ENCODE measurements around the gene AK1.

The AK1 gene

DNA sequence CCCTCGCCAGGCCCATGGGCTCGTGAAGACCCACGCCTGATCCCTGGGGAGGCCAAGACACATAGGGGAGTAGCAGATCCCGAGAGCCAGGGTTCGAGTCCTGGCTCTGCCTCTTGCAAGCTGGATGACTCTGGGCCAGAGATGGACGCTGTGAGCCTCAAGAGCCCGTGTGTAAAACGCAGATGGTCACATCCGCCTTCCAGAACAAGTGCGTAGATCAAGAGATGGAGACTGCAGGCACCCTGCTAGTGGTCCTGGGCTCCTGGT lies 31.1 kb upstream of the AK1 start:
- DNase-seq (ENCODE audit: low spot score), result no peak

DNA sequence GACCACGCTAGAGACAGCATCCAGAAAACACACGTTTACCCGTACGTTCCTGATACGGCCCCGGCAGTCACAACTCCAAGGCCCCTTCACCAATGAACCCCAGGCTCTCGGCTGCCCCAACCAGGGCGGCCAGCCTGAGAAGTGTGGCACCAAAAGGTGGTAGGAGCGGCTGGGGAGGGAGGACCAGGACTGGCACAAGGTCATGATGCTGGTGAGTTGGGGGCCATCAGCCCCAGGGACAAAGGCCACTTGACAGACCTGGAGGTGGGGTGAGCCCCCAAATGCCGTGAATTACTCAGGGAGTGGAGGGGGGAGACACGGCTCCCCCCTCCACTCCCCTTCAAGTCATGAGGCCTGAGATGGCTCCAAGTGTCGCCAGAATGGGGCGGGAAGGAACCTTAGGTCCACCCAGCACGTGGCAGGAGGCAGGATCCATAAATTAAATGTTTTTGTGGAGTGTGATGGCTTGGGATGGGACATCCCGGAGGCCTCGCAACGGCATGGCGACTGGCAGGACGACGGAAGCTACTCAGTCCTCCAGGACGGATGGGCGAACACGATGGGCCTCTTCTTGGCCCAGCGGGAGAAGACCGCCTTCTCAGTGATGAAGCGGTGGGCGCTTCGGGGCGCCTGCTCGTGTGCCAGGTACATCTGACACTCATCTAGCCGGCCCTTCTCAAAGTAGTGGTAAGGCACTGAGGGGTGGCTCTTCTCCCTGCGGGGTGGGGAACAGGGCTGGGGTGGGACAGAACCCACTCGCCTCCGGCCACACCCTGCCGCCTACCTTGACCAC lies 30.6 kb upstream of the AK1 start:
- no peak for DNase-seq (ENCODE audit: low spot score)

DNA sequence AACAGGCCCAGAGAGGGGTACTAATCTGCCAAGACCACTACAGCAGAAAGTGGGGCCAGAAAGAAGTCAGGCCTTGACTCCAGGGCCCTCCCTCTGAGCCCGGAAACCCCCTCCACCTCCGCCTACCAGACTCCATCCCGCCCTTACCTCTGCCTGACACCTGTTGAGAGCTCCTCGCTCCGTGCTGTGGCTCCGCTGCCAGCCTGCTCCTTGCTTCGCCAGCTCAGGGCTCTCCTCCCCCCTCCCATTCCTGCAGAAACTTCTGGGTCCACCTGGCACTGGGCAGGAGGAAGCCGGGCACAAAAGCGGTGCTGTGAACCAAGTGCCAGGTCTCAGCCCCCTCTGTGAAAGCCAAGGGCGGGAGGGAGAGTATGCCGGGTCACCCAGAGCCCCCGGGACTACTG lies 28.3 kb upstream of the AK1 start:
- no peak for DNase-seq (ENCODE audit: low spot score)

DNA sequence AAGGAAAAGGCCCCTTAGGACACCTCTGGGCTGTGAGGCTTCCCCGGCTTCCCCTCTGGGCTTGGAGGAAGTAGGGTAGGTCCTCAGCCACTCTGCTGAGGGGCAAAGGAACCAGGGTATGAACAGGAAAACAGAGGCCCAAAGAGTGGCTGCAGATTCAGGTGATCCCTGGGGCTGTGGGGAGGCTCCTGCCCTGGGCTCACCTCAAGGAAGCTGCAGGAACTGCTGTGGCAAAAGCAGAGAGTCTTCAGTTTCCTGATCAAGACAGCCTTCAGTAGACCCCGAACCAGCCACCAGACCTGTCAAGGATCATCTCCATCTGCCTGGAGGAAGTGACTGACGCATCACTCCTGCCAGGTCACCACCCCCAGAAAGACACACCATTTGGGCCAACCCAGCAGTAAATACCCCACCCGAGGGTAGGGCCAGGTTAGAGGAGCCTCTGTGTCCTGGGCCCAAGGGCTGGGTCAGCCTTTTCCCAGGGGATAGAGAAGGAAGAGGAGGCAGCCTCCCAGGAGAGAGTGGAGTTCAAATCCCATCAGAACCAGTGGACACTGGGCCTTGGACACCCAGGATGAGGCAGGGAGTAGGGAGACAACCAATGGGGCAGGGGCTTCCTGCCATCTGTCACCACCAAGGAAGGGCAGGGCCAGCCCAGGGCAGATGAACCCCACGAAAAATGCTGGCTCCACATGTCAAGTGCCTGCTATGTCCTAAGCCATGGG lies 27.7 kb upstream of the AK1 start:
- DNase-seq (ENCODE audit: low spot score), result no peak

DNA sequence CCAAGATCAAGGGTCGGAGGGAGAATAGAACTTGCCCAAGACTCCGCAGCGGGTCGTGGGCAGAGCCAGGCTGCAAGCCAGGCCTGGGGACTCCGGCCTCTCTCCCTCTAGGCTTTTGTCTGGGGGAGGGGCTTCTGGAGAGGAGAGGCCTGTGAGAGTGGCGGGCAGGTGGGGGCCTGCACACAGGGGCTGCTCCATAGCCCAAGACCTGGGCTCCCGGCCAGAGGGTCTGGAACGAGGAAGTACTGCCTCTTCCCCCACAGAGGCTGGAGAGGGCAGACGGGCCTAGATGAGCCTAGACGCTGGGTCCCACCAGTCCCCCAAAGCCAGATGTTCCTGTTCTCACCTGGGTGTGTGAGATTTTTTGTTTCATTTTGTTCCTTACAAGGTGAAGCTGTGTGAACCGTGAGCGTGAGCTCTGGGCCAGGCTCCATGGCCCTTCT lies 27.1 kb upstream of the AK1 start:
- DNase-seq (ENCODE audit: low spot score), result no peak

DNA sequence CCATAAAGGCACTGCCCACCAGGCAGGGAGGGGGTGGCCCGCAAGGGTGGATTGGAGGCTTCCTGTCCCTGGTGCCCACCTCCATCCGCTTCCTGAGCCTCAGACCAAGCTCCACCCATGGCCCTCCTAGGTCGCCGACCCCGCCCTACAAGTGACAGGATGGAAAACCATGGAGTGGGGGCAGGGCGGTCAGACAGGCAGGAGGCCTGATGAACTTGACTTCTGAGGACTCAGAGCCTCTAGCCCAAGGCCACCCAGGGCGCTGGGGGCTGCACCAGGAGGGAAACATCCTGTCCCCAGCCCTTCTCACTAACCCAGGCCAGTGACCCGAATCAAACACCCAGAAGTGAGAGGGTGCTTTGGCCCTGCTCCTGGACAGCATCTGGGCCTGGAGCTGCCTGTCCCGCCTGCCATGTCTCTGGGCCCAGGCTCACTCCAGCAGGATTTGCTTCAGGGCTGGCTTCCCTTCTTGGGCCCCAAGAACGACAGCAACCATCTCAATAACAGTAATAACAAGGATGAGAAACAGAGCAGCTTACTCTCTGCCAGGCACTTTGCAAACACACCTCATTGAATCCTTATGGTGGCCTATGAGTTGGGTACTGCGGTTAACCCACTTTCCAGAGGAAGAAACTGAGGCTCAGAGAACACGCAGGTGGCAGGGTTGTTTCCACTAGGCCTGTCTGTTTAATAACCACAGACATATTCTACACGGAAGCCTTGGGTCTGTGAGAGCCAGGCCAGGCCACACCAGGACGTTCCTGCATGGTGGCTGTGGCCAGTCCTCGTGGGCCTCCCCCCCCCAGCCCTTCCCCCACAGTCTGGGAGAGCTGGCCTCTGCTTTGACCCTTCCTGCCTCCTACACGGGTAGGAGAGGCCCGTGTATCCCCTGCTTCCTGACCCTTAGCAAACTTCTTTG lies 26.3 kb upstream of the AK1 start:
- DNase-seq (ENCODE audit: low spot score), result peak; percentile 75

DNA sequence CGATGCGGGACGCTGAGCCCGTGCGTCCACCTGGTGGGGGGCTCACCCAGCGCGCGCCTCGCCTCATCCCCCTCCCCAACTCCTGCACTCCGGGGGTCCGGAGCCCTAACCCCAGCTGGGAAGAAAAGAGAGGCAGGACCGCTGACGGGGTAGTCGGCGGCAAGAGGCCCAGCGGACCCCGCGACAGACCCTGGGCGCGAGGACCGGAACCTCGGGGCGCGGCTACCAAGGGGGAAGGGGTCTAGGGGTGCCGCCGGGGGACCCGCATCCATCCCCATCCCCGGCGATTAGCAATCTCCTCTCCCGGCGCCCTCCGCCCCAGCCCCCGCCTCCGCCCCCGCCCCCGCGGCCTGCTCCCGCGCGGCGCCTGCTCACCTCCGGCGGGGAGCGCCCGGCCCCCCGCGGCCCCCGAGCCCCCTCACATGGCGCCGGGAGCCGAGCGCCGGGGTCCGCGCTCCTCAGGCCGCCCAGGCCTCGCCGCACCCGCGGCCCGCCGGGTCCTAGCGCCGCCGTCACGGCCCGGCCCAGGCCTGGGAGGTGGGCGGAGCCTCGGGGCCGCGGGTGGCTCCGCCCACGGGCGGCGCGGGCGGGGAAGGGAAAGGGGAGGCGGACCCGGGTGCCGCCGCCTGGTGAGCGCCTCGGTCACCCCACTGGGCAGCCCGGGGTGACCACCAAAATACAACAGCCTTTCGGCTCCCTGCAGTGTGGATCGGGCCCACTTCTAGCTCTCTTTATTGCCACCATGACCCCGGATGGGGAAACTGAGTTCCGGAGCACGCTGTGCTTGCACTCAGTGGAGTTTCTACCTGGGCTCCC lies 21.9 kb upstream of the AK1 start, which contains the start of gene ST6GALNAC6:
Gene ST6GALNAC6, minus strand, starts transcription at position 476 of the 816 bp plus-strand sequence. CDS start 1,622 bp downstream, outside the sequence.
- no peak for DNase-seq (ENCODE audit: low spot score)

DNA sequence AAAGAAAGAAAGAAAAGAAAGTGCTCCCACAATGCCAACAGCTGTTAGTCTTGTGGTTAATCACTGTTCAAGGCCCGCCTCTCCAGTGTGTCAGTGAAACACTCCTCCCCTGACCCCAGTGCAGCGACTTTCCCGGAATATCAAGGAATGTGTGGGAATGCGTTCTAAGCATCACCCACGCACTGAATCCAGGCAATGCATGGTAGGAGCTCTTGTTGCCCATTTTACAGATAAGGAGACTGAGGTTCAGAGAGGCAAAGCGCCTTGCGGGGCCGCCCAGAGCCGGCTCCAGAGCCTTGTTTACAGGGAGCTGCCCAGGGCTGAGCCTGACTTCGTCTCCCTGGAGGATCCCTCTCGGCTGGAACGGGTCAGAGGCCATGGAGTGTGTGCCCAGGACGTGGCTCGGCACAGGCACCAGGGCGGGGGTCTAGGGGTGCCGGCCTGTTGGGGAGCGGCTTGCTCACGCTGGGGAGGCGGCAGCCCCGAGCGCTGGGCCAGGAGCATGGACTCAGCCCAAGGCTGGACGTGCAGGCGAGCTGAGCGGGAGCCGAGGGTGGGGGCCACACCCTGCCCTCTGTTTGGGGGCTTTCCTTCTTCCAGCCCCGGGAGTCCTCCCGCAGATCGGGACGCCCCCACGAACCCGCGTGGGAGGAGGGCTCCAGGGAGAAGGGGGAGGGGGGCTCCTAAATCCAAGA lies 21.1 kb upstream of the AK1 start:
- DNase-seq (ENCODE audit: low spot score), result no peak

DNA sequence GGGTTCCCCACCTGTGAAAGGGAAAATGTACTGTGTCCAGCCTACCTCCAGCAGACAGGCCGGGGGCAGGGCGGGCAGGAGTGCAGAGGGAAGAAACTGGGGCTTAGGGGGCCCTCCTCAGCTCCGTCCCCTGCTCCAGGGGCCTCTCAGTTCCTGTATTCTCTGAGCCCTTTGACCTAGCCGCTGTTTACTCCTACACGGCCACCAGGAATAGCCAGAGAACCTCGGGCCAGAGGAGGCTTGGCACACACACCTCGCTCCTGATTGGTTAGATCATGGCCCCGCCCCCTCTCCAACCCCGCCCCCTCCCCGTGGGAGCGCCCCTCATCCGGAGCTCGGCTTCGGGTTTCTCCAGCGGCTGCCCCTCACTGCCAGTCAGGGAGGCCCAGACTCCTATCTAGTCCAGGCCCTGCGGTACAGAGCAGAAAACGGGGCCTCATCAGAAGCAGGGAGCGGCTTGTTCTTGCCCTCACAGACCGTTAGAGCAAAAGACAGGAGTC lies 19.8 kb upstream of the AK1 start:
- DNase-seq (ENCODE audit: low spot score), result peak; percentile 77

DNA sequence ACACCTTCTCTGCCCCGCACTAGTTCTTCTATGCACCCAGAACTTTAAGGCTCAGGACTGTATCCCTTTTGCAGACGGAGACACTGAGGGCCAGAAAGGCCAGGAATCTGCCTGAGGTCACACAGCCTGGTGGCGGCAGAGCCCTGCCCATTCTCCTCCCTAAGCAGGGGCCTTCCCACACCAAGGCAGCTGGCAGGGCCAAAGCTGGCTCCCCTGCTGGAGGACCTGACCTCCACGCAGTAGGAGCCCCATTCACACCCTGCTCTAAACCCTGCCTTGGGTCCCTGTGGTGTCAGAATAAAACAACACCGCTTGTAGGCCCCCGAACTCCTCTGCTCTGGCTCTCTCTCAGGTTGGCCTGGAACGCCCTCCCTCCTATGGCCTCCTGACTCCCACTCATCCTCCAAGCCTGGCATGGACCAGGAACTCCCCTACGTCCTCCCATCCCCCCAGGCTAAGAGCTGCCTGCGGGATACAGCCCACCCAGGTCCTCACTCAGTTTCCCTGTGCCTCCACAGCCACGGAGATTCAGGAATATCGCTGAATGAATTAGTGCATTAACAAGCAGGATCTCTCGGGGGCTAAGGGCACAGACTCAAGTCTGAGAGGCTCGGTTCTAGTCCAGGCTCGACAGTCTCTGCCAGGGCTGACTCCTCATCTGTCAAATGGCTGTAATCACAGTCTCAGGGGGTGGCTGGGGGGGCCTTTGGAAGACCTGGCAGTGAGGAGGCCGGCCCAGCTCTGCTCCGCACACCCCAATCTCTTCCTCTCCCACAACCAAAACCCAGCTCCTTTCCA lies 19.1 kb upstream of the AK1 start:
- DNase-seq (ENCODE audit: low spot score), result no peak

DNA sequence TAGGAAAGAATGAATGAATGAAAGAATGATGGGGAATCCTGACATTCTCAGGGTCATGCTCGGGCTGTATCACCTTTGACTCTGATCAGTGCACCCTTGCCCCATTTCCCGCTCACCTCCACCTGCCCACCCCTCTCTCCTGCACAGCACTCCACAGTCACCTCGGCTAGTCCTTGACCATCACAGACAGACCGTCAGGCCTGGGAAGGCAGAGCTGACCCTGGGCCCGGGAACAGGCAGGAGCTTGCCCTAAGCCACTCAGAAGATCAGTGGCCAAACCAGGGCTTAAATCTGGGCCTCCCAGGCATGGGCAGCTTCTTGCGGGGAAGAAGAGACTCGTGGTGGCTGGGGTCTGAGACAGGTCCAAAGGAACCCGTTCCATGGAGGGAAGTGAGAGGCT lies 18.3 kb upstream of the AK1 start:
- DNase-seq (ENCODE audit: low spot score), result no peak

DNA sequence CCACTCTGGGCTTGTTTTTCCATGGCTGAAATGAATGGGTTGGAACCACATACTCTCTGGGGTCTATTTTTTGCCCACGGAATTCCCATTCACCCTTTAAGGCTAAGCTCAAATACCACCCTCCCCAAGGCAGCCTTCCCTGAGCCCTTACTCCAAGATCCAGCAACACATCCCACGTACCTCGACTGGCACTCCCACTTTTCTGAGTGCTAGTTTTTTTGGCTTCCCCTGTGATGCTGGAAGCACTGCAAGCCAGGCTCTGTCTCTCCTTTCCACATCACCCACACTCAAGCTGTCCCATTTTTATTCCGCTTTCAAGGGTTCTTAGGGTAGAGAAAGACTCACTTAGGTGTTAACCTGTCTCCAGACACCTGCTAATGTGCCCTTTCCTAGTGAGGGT lies 15.9 kb upstream of the AK1 start:
- no peak for DNase-seq (ENCODE audit: low spot score)

DNA sequence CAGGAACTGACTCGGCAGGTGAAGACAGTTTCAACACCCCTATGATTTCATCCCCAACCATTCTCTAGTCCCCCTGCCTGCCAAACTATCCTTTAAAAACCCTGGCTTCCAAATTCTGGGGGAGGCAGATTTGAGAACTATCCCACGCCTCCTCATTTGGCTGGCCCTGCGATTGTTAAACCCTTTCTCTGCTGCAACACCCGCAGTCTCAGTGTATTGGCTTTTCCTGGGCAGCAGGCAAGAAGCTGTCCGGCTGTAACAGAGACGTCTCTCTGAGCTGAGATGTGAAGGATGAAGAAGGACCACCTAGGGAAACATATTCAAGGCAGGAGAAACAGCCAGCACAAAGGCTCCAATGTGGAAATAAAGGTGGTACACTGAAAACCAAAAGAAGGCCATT lies 15.4 kb upstream of the AK1 start:
- DNase-seq (ENCODE audit: low spot score), result no peak

DNA sequence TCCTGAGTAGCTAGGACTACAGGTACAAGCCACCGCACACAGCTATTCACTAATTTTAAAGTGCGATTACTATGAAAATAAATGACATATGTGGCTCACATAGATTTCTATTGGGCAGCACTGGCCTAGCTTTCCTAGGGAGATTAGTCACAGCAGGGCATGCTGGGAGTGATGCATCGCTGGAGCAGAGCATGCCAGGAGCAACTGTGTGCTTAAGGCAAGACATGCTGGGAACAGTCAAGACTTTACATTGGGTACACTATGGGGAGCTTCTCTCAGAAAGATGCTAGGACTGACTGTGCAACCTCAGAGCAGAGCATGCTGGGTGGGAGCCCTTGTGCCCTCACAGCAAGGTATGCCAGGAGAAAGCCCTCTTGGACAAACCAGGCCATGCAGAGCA lies 12.6 kb upstream of the AK1 start:
- no peak for DNase-seq (ENCODE audit: low spot score)

DNA sequence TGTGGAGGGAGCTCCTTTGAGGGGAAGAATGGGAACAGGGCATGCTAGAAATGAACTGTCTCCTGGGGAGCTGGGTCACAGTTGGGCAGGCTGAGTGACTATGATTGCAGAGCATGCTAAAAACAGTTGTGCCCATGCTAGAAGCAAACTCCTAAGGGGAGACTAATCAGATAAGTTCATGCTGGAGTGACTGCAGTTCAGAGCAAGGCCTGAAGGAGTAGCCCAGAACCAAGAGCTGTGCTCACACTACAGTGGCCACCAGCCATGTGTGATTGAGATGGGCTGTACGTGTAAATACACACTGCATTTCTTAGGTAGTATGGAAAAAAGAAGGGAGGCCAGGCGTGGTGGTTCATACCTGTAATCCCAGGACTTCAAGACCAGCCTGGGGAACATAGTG lies 10.3 kb upstream of the AK1 start:
- no peak for DNase-seq (ENCODE audit: low spot score)

DNA sequence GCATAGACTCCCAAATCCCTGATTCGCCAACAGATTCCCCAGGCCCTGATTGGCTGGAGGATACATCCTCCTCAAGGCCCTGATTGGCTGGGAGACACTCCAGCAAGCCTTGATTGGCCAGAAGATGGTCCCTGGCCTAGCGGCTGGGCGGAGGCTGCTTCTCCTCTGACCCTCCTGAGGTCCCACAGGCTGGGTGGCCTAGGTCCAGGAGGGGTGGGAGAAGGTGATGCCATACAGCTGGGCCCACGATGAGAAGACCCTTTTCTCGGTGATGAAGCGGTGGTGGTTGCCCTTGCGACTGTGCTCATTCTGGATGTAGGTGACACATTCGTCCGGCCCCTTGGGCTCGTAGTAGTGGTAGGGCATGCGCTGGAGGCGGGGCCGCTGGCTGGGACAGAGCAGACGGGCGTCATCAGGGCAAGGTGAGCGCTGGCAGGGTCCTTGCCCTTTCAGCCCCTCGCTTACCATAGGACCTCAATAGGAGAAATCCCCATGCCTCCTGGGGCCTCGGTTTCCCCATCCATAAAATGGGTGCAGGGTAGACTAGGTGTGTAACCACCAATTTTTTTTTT lies 9.0 kb upstream of the AK1 start:
- no peak for DNase-seq (ENCODE audit: low spot score)

DNA sequence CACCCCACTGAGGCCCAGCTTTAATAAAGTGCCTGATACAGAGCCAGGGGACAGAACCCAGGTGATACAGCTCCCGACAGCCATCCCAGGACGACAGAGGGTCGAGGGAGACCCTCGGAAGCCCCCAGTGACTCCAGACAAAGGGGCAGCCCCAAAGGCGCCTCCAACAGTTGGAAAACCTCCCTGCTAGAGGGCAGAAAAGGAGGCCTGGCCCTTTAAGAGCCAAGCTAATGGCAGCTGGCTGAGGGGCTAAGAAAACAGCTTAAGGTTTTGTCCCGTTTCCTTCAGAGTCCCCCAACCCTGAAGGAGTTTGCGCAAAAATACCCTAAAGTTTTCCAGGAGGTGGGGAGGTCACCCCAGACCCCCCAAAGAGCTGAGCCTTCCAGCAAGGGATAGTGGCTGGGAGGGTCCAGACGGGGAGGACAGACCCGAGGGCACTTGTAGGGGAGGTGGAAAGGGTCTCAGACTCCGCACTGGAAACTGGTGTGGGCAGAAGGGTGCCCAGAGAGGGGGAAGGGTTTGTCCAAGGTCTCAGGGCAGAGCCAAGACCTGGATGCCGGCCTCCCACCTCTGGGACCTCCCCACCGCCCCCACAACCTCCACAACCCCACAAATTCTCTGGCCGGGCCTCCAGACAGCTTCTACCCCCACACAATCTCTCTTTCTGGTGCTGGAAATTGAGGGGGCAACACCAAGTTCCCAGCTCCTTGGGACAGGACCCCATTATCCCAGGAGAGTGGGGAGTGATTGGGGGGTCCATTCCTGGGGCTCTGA lies 8.2 kb upstream of the AK1 start:
- DNase-seq (ENCODE audit: low spot score), result no peak

DNA sequence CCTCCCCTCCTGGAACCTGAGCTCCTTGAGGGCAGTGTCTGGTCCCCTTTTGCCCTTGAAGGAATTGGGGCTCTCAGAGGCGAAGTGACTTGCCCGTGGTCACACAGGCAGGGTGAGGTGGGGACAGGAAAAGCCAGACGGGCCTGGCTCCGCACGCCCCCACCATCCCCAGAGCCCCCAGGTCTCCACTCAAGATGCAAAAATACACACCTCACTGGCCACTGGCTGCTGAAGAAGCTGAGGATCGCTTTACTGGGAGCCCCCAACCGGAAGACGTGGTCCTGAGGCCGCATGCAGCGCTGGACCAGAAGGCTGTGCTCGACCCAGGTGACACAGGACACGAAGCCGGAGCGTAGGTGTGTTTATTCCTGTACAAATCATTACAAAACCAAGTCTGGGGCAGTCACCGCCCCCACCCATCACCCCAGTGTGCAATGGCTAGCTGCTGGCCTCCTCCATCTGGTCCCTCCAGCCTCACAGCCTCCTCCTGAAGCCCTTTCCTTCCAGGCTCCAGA lies 7.6 kb upstream of the AK1 start:
- DNase-seq (ENCODE audit: low spot score), result no peak

DNA sequence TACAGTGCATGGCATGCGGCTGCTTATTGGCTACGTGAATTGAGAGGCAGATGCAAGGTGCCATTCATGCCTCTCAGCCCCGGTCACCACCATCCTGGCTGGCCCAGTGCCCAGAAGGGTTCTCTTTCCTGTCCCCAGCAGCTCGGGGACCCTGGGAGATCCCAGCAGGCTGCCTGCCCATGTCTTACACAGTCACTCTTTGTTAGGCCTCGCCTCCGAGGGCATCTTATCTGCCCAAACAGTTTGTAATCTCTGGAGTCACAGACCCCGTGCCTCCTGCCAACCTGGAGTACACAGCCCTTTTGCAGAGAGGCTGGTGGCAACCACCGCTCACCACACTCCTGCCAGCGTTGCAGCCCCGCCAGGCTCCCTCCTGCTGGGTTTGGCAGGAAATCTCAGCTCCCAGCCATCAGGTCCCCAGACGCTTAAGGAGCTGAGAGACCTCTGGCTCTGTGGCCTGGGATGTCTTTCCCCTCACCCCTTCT lies 7.0 kb upstream of the AK1 start:
- no peak for DNase-seq (ENCODE audit: low spot score)
